ENCODE results near the gene TUBG2.
"Not testable (repeated sequence)": the region's sequence is repeated elsewhere in the genome, so short reads cannot be mapped to it uniquely, and the experiment has no call there.

GRCh38 chr17:42666126-42666525, 7.0 kb downstream of the TUBG2 start:
- not testable (repeated sequence) for TF ChIP-seq CTCF (IDR thresholded peaks at IDR 0.05); EZH2 (IDR thresholded peaks at IDR 0.05; ENCODE audit: borderline replicate concordance, insufficient read depth, low read depth, low read length, poor library complexity, severe bottlenecking)
